Keratinocyte (primary cell): ENCODE results near the gene ARMCX4. TPM values are rescaled to one million over a fixed set of nuclear protein-coding genes. Genes with fewer than 3 reads are reported as not detected.

Source experiments
- DNase-seq: peaks from one replicate; pipeline ENCODE4 v3.0.0-alpha.2; 2011; ENCODE audit warnings: low read depth, missing footprints, low spot score
- FAIRE-seq: peaks from 2 replicates; lab custom pipeline; 2011; peaks lifted over from hg19 to GRCh38; lab: Jason Lieb, UNC
- H2AFZ ChIP-seq: 2 replicates; pipeline ENCODE4 v1.6.0; 2012; ENCODE audit warnings: low read length, control low read depth, inconsistent platforms; ENCODE audit not compliant: control insufficient read depth
- H3K27ac ChIP-seq: 2 replicates; pipeline ENCODE4 v1.5.1; 2011; ENCODE audit warnings: low read length; ENCODE audit not compliant: control insufficient read depth, insufficient read depth
- H3K27me3 ChIP-seq: 3 replicates; pipeline ENCODE4 v1.6.0; 2011; ENCODE audit warnings: low read length; ENCODE audit not compliant: control insufficient read depth, insufficient read depth; ENCODE audit errors: extremely low read depth
- H3K36me3 ChIP-seq, 2 experiments: 2 replicates in 1 of 2; 3 replicates in 1 of 2; pipeline ENCODE4 v1.5.1; 2011; ENCODE audit warnings: low read length in 2 of 2, mild to moderate bottlenecking in 1 of 2; ENCODE audit not compliant: control insufficient read depth in 2 of 2, insufficient read depth in 2 of 2; ENCODE audit errors: extremely low read depth in 1 of 2
- H3K4me1 ChIP-seq: 3 replicates; pipeline ENCODE4 v1.5.1; 2011; ENCODE audit warnings: low read length; ENCODE audit not compliant: control insufficient read depth, insufficient read depth; ENCODE audit errors: extremely low read depth
- H3K4me2 ChIP-seq: 3 replicates; pipeline ENCODE4 v1.6.0; 2011; ENCODE audit warnings: low read depth, low read length; ENCODE audit not compliant: control insufficient read depth, insufficient read depth; ENCODE audit errors: extremely low read depth
- H3K4me3 ChIP-seq, 3 experiments: fragments of 200-600 bp in 1 of 3; sonication (generic) in 1 of 3; 2 replicates in 2 of 3; 3 replicates in 1 of 3; pipeline ENCODE4 v1.5.1; 2011 to 2016; ENCODE audit warnings: low read length in 3 of 3, mild to moderate bottlenecking in 3 of 3, control low read depth in 2 of 3, inconsistent platforms in 1 of 3, low read depth in 1 of 3, mixed read lengths in 1 of 3, mixed run types in 1 of 3, moderate library complexity in 1 of 3; ENCODE audit not compliant: control insufficient read depth in 2 of 3, insufficient read depth in 2 of 3; ENCODE audit errors: extremely low read depth in 1 of 3
- H3K79me2 ChIP-seq: 2 replicates; pipeline ENCODE4 v1.6.0; 2012; ENCODE audit warnings: low read length; ENCODE audit not compliant: control insufficient read depth, insufficient read depth
- H3K9ac ChIP-seq: 3 replicates; pipeline ENCODE4 v1.6.0; 2011; ENCODE audit warnings: low read length; ENCODE audit not compliant: control insufficient read depth, insufficient read depth; ENCODE audit errors: extremely low read depth
- H3K9me1 ChIP-seq: 3 replicates; pipeline ENCODE4 v1.6.0; 2011; ENCODE audit warnings: low read length; ENCODE audit not compliant: control insufficient read depth, insufficient read depth; ENCODE audit errors: extremely low read depth
- H3K9me3 ChIP-seq: 2 replicates; pipeline ENCODE4 v1.5.1; 2012; ENCODE audit warnings: low read depth, low read length; ENCODE audit not compliant: control insufficient read depth
- H4K20me1 ChIP-seq: 3 replicates; pipeline ENCODE4 v1.6.0; 2011; ENCODE audit warnings: low read length; ENCODE audit not compliant: control insufficient read depth, insufficient read depth; ENCODE audit errors: extremely low read depth
- CTCF ChIP-seq, 3 experiments: IDR thresholded peaks in 1 of 3; conservative IDR thresholded peaks in 1 of 3; optimal IDR thresholded peaks in 1 of 3; 2 replicates in 2 of 3; 3 replicates in 1 of 3; pipeline versions ENCODE3 to v1.5.1; 2011; ENCODE audit warnings: low read length in 3 of 3, mild to moderate bottlenecking in 3 of 3, moderate library complexity in 2 of 3, control low read depth in 1 of 3, inconsistent platforms in 1 of 3; ENCODE audit not compliant: insufficient read depth in 2 of 3; ENCODE audit errors: extremely low read depth in 1 of 3
- EZH2 ChIP-seq: IDR thresholded peaks from one replicate; pipeline ENCODE4 v1.6.1; 2012; ENCODE audit warnings: inconsistent platforms, mild to moderate bottlenecking, low read length, moderate library complexity
- dilution Hi-C: fragments of 300-500 bp; cut with MboI; formaldehyde crosslinking; loops from one replicate; pipeline ENCODE4 v1.7.0; 2020; ENCODE audit warnings: low sequenced_read_pairs; ENCODE audit not compliant: extremely low pct_ligation_motif_present
- polyA plus RNA-seq, 5 experiments: library from polyadenylated mRNA; depleted of rRNA in 3 of 5; stranded (reverse) in 3 of 5; stranded (forward) in 1 of 5; unstranded in 1 of 5; fragments of >200 nt; gene quantifications; 1 replicate in 1 of 5; 2 replicates in 3 of 5; 3 replicates in 1 of 5; pipeline versions ENCODE4 v1.2.1 to v1.2.3, GENCODE V29; 2011 to 2012; ENCODE audit warnings: missing spikeins in 2 of 5, low read depth in 1 of 5, low replicate concordance in 1 of 5

ARMCX4 gene
- polyA plus RNA-seq, 1 donor (not counting 4 experiments of a cell fraction or from before 2014, with no cell fraction given), result 0.34 TPM

- Histone ChIP-seq H3K27me3 (no peaks in the 10 kb centered on the region), H3K4me1 (no peaks in the 10 kb centered on the region), H3K36me3 (no peaks in the 10 kb centered on the region), H3K4me2 (no peak overlapping the region), H3K79me2 (no peaks in the 10 kb centered on the region), H3K27ac (no peak overlapping the region), H4K20me1 (no peaks in the 10 kb centered on the region), H3K9ac (no peak overlapping the region), H2AFZ (no peak overlapping the region), H3K9me1 (no peaks in the 10 kb centered on the region), H3K9me3 (no peaks in the 10 kb centered on the region), H3K4me3 (no peak overlapping the region)
- no peak for FAIRE-seq
- no peak for TF ChIP-seq EZH2
- no peak for TF ChIP-seq CTCF (optimal IDR thresholded peaks at IDR 0.05 in 1 of 3, IDR thresholded peaks at IDR 0.05 in 1 of 3, conservative IDR thresholded peaks at IDR 0.05 in 1 of 3; ENCODE audit: extremely low read depth in 1 of 3, insufficient read depth in 2 of 3, low read length in 3 of 3)
- no peak for DNase-seq
- dilution Hi-C loops, result no loop called here
Measured at GRCh38 chrX:101483705-101484104, 1.6 kb upstream of the ARMCX4 start.

DNA sequence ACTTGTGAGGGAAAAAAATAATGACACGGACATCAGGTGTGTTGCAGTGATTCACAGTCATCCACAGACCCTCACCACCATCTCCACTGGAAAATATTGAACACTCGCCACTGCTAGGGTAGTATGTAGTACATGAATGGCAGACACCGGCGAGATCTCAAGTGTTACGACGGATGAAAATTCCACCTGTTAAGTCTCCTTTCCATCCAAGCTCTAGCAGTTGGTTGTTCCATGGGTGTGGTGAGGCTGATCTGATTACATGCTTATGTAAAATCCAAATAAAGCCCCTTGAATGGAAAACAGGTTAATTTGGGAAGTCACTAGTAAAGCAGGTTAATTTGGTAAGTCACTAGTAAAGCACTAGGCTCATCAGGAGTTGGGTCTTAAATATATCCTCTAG is 1.1 kb upstream of the ARMCX4 start:
- H3K36me3 ChIP-seq, result no peaks in the 10 kb centered on the region
- dilution Hi-C loops, result no loop called here
- H3K27ac ChIP-seq, result no peak overlapping the region
- no peak overlapping the region for H2AFZ ChIP-seq
- TF ChIP-seq EZH2 (no peak), CTCF (optimal IDR thresholded peaks at IDR 0.05 in 1 of 3, IDR thresholded peaks at IDR 0.05 in 1 of 3, conservative IDR thresholded peaks at IDR 0.05 in 1 of 3; ENCODE audit: extremely low read depth in 1 of 3, insufficient read depth in 2 of 3, low read length in 3 of 3) (no peak)
- H3K79me2 ChIP-seq, result no peaks in the 10 kb centered on the region
- H3K4me3 ChIP-seq, result no peak overlapping the region
- H3K27me3 ChIP-seq, result no peaks in the 10 kb centered on the region
- H4K20me1 ChIP-seq, result no peaks in the 10 kb centered on the region
- no peak overlapping the region for H3K9ac ChIP-seq
- no peaks in the 10 kb centered on the region for H3K9me3 ChIP-seq
- DNase-seq (no peak), FAIRE-seq (no peak)
- no peaks in the 10 kb centered on the region for H3K4me1 ChIP-seq
- no peak overlapping the region for H3K4me2 ChIP-seq
- no peaks in the 10 kb centered on the region for H3K9me1 ChIP-seq
